ENCODE data around the gene RNF187.

RNF187 gene

GRCh38 chr1:228445490-228445842 is 41.7 kb upstream of the RNF187 start:
- no peaks in the 10 kb centered on the region for H3K36me3 ChIP-seq
- peaks cover 93% of the 10 kb centered on the region for H3K27me3 ChIP-seq
- H3K9me3 ChIP-seq = no peaks in the 10 kb centered on the region
- no peak overlapping the region for H3K4me3 ChIP-seq (ENCODE audit: low read depth in 1 of 2, low read length in 1 of 2)
- no peak for TF ChIP-seq CTCF (IDR thresholded peaks at IDR 0.05)
- no peaks in the 10 kb centered on the region for H3K4me1 ChIP-seq (ENCODE audit: control insufficient read depth in 1 of 2, insufficient read depth in 1 of 2, low read depth in 1 of 2, low read length in 1 of 2)
- H3K27ac ChIP-seq = no peak overlapping the region

DNA sequence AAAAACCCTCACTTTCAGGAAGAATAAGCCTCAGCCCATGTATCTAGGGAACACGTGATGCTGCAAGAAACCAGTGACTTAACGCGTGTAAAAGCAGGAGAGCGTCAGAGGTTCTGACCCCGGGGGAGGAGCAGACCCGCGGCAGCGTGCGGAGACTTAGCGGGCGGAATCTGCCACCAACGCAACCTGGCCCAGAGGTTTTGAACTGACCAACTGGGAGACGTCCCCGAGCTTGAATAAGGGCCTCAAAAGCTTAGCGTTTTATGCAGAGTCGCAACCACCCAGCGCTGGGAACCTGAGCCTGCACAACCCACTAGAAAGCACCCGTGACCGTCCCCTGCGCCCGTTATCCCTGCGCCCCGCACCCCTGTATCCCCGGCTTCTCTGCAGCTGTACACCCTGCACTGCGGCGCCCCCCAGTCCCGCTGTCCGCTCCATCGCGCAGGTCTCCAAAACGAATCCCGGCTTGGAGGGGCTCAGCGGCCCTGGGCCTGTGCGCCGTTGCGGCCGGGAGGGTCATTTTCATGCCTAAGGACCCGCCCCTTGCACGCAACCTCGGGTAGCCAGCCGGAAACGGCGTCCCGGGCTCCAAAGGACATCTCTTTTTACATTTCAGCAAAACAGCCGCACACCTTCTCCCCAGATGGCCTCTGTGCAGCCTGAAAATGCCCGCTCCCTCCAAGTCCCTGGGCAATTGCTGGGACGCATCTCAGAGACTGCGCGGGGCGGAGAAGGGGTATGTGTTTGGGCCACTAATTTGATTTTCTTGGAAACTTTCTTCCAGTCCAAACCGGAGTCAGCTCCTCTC is 41.1 kb upstream of the RNF187 start:
- no peaks in the 10 kb centered on the region for H3K36me3 ChIP-seq
- H3K27me3 ChIP-seq = peaks cover 88% of the 10 kb centered on the region
- H3K4me3 ChIP-seq (ENCODE audit: low read depth in 1 of 2, low read length in 1 of 2) = no peak overlapping the region
- no peaks in the 10 kb centered on the region for H3K9me3 ChIP-seq
- TF ChIP-seq CTCF (IDR thresholded peaks at IDR 0.05) = no peak
- H3K4me1 ChIP-seq (ENCODE audit: control insufficient read depth in 1 of 2, insufficient read depth in 1 of 2, low read depth in 1 of 2, low read length in 1 of 2) = no peaks in the 10 kb centered on the region
- no peak overlapping the region for H3K27ac ChIP-seq

- H3K27me3 ChIP-seq = peaks cover 80% of the 10 kb centered on the region
- H3K4me3 ChIP-seq (ENCODE audit: low read depth in 1 of 2, low read length in 1 of 2) = no peak overlapping the region
- H3K9me3 ChIP-seq = no peaks in the 10 kb centered on the region
- no peaks in the 10 kb centered on the region for H3K36me3 ChIP-seq
- H3K27ac ChIP-seq = no peak overlapping the region
- TF ChIP-seq CTCF (IDR thresholded peaks at IDR 0.05) = no peak
- H3K4me1 ChIP-seq (ENCODE audit: control insufficient read depth in 1 of 2, insufficient read depth in 1 of 2, low read depth in 1 of 2, low read length in 1 of 2) = no peaks in the 10 kb centered on the region
Measured at GRCh38 chr1:228446852-228447251, 40.3 kb upstream of the RNF187 start.

DNA sequence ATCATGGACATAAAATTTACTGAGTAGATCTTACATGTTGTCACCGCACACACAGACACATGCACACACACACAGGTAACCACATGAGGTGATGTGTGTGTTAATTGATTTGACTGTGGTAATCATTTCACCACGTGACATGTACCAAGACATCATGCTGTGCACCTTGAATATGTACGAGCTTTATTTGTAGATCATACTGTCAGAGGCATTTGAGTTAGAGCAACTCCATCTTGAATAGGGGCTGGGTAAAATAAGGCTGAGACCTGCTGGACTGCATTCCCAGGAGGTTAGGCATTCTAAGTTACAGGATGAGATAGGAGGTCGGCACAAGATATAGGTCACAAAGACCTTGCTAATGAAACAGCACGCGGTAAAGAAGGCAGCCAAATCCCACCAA is 38.8 kb upstream of the RNF187 start:
- TF ChIP-seq CTCF (IDR thresholded peaks at IDR 0.05) = no peak
- Histone ChIP-seq H3K4me1 (ENCODE audit: control insufficient read depth in 1 of 2, insufficient read depth in 1 of 2, low read depth in 1 of 2, low read length in 1 of 2) (no peaks in the 10 kb centered on the region), H3K27ac (no peak overlapping the region), H3K36me3 (no peaks in the 10 kb centered on the region), H3K4me3 (ENCODE audit: low read depth in 1 of 2, low read length in 1 of 2) (no peak overlapping the region), H3K27me3 (peaks cover 65% of the 10 kb centered on the region), H3K9me3 (no peaks in the 10 kb centered on the region)

DNA sequence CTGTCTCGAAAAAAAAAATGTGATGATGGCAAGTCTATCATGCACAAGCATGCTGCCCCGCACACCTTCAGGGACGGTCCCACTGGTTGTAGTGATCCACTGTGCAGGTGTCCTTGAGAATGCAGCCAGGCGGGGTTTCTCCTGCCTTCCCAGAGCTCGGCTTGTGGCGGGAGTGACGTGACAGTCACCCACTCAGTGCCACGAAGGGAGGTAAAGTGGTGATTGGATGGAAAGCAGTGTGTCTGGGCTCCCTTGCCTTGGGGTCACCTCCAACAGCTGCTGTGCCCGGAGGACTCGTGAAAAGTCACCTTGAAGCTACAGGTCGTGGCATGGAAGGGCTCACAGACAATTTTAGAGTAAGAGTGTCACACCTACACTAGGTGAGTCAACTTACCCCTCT is 37.0 kb upstream of the RNF187 start:
- H3K27me3 ChIP-seq = peaks cover 65% of the 10 kb centered on the region
- no peaks in the 10 kb centered on the region for H3K4me1 ChIP-seq (ENCODE audit: control insufficient read depth in 1 of 2, insufficient read depth in 1 of 2, low read depth in 1 of 2, low read length in 1 of 2)
- no peaks in the 10 kb centered on the region for H3K36me3 ChIP-seq
- no peak overlapping the region for H3K27ac ChIP-seq
- TF ChIP-seq CTCF (IDR thresholded peaks at IDR 0.05) = no peak
- no peak overlapping the region for H3K4me3 ChIP-seq (ENCODE audit: low read depth in 1 of 2, low read length in 1 of 2)
- no peaks in the 10 kb centered on the region for H3K9me3 ChIP-seq

All from neutrophil (primary cell).